GM12878 (cell line): ENCODE results near the gene CRB2. TPM values are rescaled to one million over a fixed set of nuclear protein-coding genes. Genes with fewer than 3 reads are reported as not detected.

ENCODE experiments used
- ATAC-seq: fragments of 200-7000 bp; cut with Tn5 transposase; 3 replicates; pipeline ENCODE4 v1.9.1; 2020; ENCODE audit warnings: mild to moderate bottlenecking, moderate library complexity
- BruUV-seq: library from RNA; stranded (reverse); fragments of 400-500 nt; replicated peaks from 2 replicates; lab custom pipeline; 2021; lab: Mats Ljungman, UMichigan
- CTCF ChIA-PET: fragments of 300-600 bp; sonication (Branson Sonifier 250); formaldehyde crosslinking; extraction: SDS; loops from one replicate; lab custom pipeline; 2021; ENCODE audit warnings: inconsistent platforms; lab: Yijun Ruan, JAX
- POLR2A ChIA-PET: fragments of 350-600 bp; formaldehyde crosslinking; extraction: SDS; loops from one replicate; lab custom pipeline; 2021; ENCODE audit warnings: inconsistent platforms; lab: Charles Lee
- RAD21 ChIA-PET: fragments of 300-600 bp; sonication (Branson Sonifier 250); formaldehyde crosslinking; loops from one replicate; lab custom pipeline; 2023; ENCODE audit warnings: antibody characterized with exemption; ENCODE audit not compliant: unreplicated experiment; lab: Charles Lee
- SMC1A ChIA-PET: fragments of 300-600 bp; sonication (Branson Sonifier 250); formaldehyde crosslinking; loops from one replicate; lab custom pipeline; 2023; ENCODE audit not compliant: unreplicated experiment, uncharacterized antibody; lab: Charles Lee
- DNase-seq: peaks from one replicate; pipeline ENCODE4 v3.0.0-alpha.2; 2011; ENCODE audit warnings: low read depth, low spot score
- FAIRE-seq: peaks from 3 replicates; lab custom pipeline; 2011; peaks lifted over from hg19 to GRCh38; lab: Jason Lieb, UNC
- H2AFZ ChIP-seq: 2 replicates; pipeline ENCODE4 v1.6.0; 2011; ENCODE audit warnings: low read depth, low read length, control low read depth; ENCODE audit not compliant: control insufficient read depth
- H3K27ac ChIP-seq: 2 replicates; pipeline ENCODE4 v1.5.1; 2011; ENCODE audit warnings: control low read depth; ENCODE audit not compliant: control insufficient read depth, insufficient read depth
- H3K27me3 ChIP-seq, 2 experiments: replicated peaks in 1 of 2; 2 replicates each; pipeline versions ENCODE4 v1.6.0 to v1.6.1; 2011; ENCODE audit warnings: low read length in 1 of 2; ENCODE audit not compliant: control insufficient read depth in 2 of 2, insufficient read depth in 2 of 2
- H3K36me3 ChIP-seq, 2 experiments: 2 replicates each; pipeline ENCODE4 v1.5.1; 2011; ENCODE audit warnings: low read length in 1 of 2; ENCODE audit not compliant: control insufficient read depth in 2 of 2, insufficient read depth in 2 of 2
- H3K4me1 ChIP-seq: 2 replicates; pipeline ENCODE4 v1.6.1; 2011; ENCODE audit warnings: mild to moderate bottlenecking, low read length, moderate library complexity, mixed read lengths; ENCODE audit not compliant: control insufficient read depth, insufficient read depth
- H3K4me2 ChIP-seq: 2 replicates; pipeline ENCODE4 v1.6.0; 2011; ENCODE audit warnings: control low read depth; ENCODE audit not compliant: control insufficient read depth, insufficient read depth
- H3K4me3 ChIP-seq: fragments of 200-600 bp; sonication (generic); 2 replicates; pipeline ENCODE4 v1.5.1; 2016
- H3K79me2 ChIP-seq: 2 replicates; pipeline ENCODE4 v1.6.0; 2011; ENCODE audit warnings: low read length; ENCODE audit not compliant: control insufficient read depth, insufficient read depth
- H3K9ac ChIP-seq: 2 replicates; pipeline ENCODE4 v1.8.0; 2011; ENCODE audit warnings: low read length, control low read depth, mixed read lengths; ENCODE audit not compliant: control insufficient read depth, insufficient read depth
- H3K9me3 ChIP-seq: replicated peaks from 3 replicates; pipeline ENCODE4 v1.5.1; 2011; ENCODE audit warnings: mild to moderate bottlenecking, low read length; ENCODE audit not compliant: control insufficient read depth, insufficient read depth
- H4K20me1 ChIP-seq: 2 replicates; pipeline ENCODE4 v1.6.0; 2011; ENCODE audit not compliant: control insufficient read depth, insufficient read depth
- BACH1 ChIP-seq: fragments of 450-650 bp; IDR thresholded peaks from 2 replicates; pipeline ENCODE4 v1.6.1; 2017; ENCODE audit warnings: mild to moderate bottlenecking, borderline replicate concordance
- CEBPB ChIP-seq, 2 experiments: fragments of 150-350 bp in 1 of 2; IDR thresholded peaks; 2 replicates each; pipeline ENCODE4 v1.6.1; 2012 to 2014; ENCODE audit warnings: low read depth in 2 of 2, low read length in 2 of 2, borderline replicate concordance in 1 of 2, inconsistent platforms in 1 of 2
- CHD1 ChIP-seq: IDR thresholded peaks from 2 replicates; pipeline ENCODE4 v1.6.1; 2012; ENCODE audit warnings: low read depth, low read length, improper control_type of control experiment
- CHD2 ChIP-seq: IDR thresholded peaks from 2 replicates; pipeline ENCODE4 v1.6.1; 2011; ENCODE audit warnings: low read depth, low read length, improper control_type of control experiment, borderline replicate concordance
- DPF2 ChIP-seq: fragments of 450-650 bp; IDR thresholded peaks from 2 replicates; pipeline ENCODE4 v1.6.1; 2017; ENCODE audit warnings: mild to moderate bottlenecking
- EED ChIP-seq: sonication (generic); IDR thresholded peaks from 2 replicates; pipeline ENCODE4 v1.6.1; 2016; ENCODE audit warnings: antibody characterized with exemption, low read depth
- EZH2 ChIP-seq: IDR thresholded peaks from 2 replicates; pipeline ENCODE4 v1.6.1; 2012; ENCODE audit warnings: low read depth, mild to moderate bottlenecking, control low read depth, inconsistent platforms, low read length, borderline replicate concordance; ENCODE audit not compliant: control insufficient read depth
- IRF5 ChIP-seq: fragments of 450-650 bp; IDR thresholded peaks from 2 replicates; pipeline ENCODE4 v1.6.1; 2017; ENCODE audit warnings: borderline replicate concordance
- KAT2A ChIP-seq: conservative IDR thresholded peaks from 2 replicates; pipeline ENCODE4 v1.6.1; 2011; ENCODE audit warnings: low read depth, low read length; ENCODE audit not compliant: control insufficient read depth
- MTA2 ChIP-seq: fragments of 450-650 bp; IDR thresholded peaks from 2 replicates; pipeline ENCODE4 v1.6.1; 2016; ENCODE audit warnings: low read depth, mild to moderate bottlenecking, moderate library complexity
- MXI1 ChIP-seq: fragments of 150-350 bp; IDR thresholded peaks from 2 replicates; pipeline ENCODE4 v1.6.1; 2011; ENCODE audit warnings: low read depth, mild to moderate bottlenecking, inconsistent platforms, low read length, improper control_type of control experiment
- NR2F1 ChIP-seq: fragments of 450-650 bp; conservative IDR thresholded peaks from 2 replicates; pipeline ENCODE4 v1.6.1; 2017; ENCODE audit warnings: mild to moderate bottlenecking
- SMAD1 ChIP-seq: fragments of 450-650 bp; IDR thresholded peaks from 2 replicates; pipeline ENCODE4 v1.6.1; 2018; ENCODE audit warnings: mild to moderate bottlenecking, low read depth; ENCODE audit not compliant: partially characterized antibody
- SREBF2 ChIP-seq: IDR thresholded peaks from 2 replicates; pipeline ENCODE4 v1.6.1; 2012; ENCODE audit warnings: mild to moderate bottlenecking, low read length
- STAT3 ChIP-seq: IDR thresholded peaks from 2 replicates; pipeline ENCODE4 v1.6.1; 2011; ENCODE audit warnings: low read depth, low read length, improper control_type of control experiment
- USF2 ChIP-seq: IDR thresholded peaks from 2 replicates; pipeline ENCODE4 v1.6.1; 2011; ENCODE audit warnings: low read depth, low read length, improper control_type of control experiment, borderline replicate concordance
- ZBED1 ChIP-seq: IDR thresholded peaks from 2 replicates; pipeline ENCODE4 v1.6.1; 2016; ENCODE audit warnings: borderline replicate concordance
- ZBTB4 ChIP-seq: fragments of 450-650 bp; formaldehyde crosslinking; IDR thresholded peaks from 2 replicates; pipeline ENCODE4 v1.4.0; 2022; ENCODE audit warnings: mild to moderate bottlenecking, moderate library complexity
- ZNF274 ChIP-seq: IDR thresholded peaks from one replicate; pipeline ENCODE4 v1.8.0; 2011; ENCODE audit not compliant: insufficient read length, insufficient read depth
- WGBS: methylation state at CpG from one replicate; pipeline ENCODE4 v1.1.6; 2016; ENCODE audit warnings: low lambda C conversion rate; ENCODE audit not compliant: insufficient replicate concordance, insufficient coverage; ENCODE audit errors: missing lambda C conversion rate; 5-methylcytosine and 5-hydroxymethylcytosine counted together
- in situ Hi-C: fragments of 300-500 bp; cut with MboI; formaldehyde crosslinking; loops from 9 replicates; pipeline ENCODE4 v1.14.3; 2018; ENCODE audit warnings: mixed read lengths
- intact Hi-C: fragments of 100-400 bp; cut with micrococcal nuclease; formaldehyde crosslinking; loops from one replicate; pipeline ENCODE4 v1.14.2; 2022; ENCODE audit not compliant: unreplicated experiment
- polyA plus RNA-seq, 11 experiments: library from polyadenylated mRNA; depleted of rRNA in 4 of 11; unstranded in 6 of 11; stranded (reverse) in 5 of 11; fragments of >200 nt; fragmentation: Nextera tagmentation in 4 of 11; fragmentation: Illumina TruSeq in 1 of 11; extraction: Ambion mirVana in 4 of 11; extraction: Trizol in 1 of 11; gene quantifications; 1 replicate in 1 of 11; 2 replicates in 10 of 11; pipeline versions ENCODE4 v1.2.1 to v1.2.3, GENCODE V29; 2011 to 2016; ENCODE audit warnings: inconsistent platforms in 2 of 11, missing spikeins in 2 of 11, low read depth in 1 of 11
- total RNA-seq, 4 experiments: library from RNA; depleted of rRNA in 3 of 4; stranded (reverse); fragments of >200 nt in 3 of 4; fragmentation: Illumina TruSeq in 1 of 4; extraction: Trizol in 1 of 4; gene quantifications; 2 replicates each; pipeline versions ENCODE4 v1.2.1 to v1.2.3, GENCODE V29; 2013 to 2021

The CRB2 gene
- total and polyA plus RNA-seq, 10 of the 15 experiments (the other 5 are each of a cell fraction or from before 2014, with no cell fraction given), result 0.01 to 0.80 (median 0.23) TPM; not detected in 3

- ChIA-PET POLR2A (interaction anchor here (1.5 kb wide), 1 partner anchor 26 kb away, joined by 3 read pairs; no protein-coding TSS in a partner anchor), CTCF (interaction anchor here (0.6 to 4.3 kb wide), 31 partner anchors 9 to 1198 kb away, joined by 3 to 58 read pairs (median 4); no protein-coding TSS in a partner anchor), RAD21 (interaction anchor here (0.6 to 3.1 kb wide), 8 partner anchors 9 to 993 kb away, joined by 3 to 17 read pairs (median 3); no protein-coding TSS in a partner anchor), SMC1A (interaction anchor here (0.7 to 3.5 kb wide), 7 partner anchors 10 to 271 kb away, joined by 3 to 21 read pairs (median 3); no protein-coding TSS in a partner anchor)
- Histone ChIP-seq H3K4me3 (no peak overlapping the region), H3K4me1 (peaks cover 5% of the 10 kb centered on the region), H3K79me2 (no peaks in the 10 kb centered on the region), H3K36me3 (no peaks in the 10 kb centered on the region), H2AFZ (no peak overlapping the region), H3K9me3 (no peaks in the 10 kb centered on the region), H4K20me1 (no peaks in the 10 kb centered on the region), H3K4me2 (peak overlapping the region; percentile 31; the same call in 1 of the 2 replicates), H3K27ac (no peak overlapping the region), H3K27me3 (no peaks in the 10 kb centered on the region; a peak in 1 of 4 replicates), H3K9ac (no peak overlapping the region)
- 7% methylated on average over 19 of the region's 20 CpGs for WGBS
- no TSS peak for BruUV-seq
- peak; percentile 41 for FAIRE-seq
- DNase-seq, result no peak
- in situ Hi-C loops (loop anchor here (5.0 to 10.0 kb wide), 4 partner anchors 33 to 889 kb away; partner anchors contain the start of gene PDCL), intact Hi-C loops (loop anchor here (1.0 to 10.0 kb wide), 2 partner anchors 31 to 359 kb away; no protein-coding TSS in a partner anchor)
- peak; percentile 92 for ATAC-seq
- TF ChIP-seq SREBF2 (no peak), EED (no peak), ZBED1 (no peak), CHD1 (no peak), NR2F1 (0 out of 2 replicates have a peak, but pooled peaks have one; percentile 40), MXI1 (no peak), ZNF274 (no peak), ZBTB4 (CRISPR knock-in tag) (no peak), CEBPB (IDR thresholded peaks at IDR 0.05; ENCODE audit: borderline replicate concordance in 1 of 2, low read depth in 2 of 2, low read length in 2 of 2) (no peak), EZH2 (no peak), IRF5 (no peak), MTA2 (no peak), CHD2 (0 out of 2 replicates have a peak, but pooled peaks have one; percentile 16), DPF2 (no peak), STAT3 (no peak), KAT2A (no peak), USF2 (peak; percentile 33), SMAD1 (no peak), BACH1 (0 out of 2 replicates have a peak, but pooled peaks have one; percentile 20)
These were observed 1.9 kb upstream of the CRB2 start for GRCh38 chr9:123353984-123354591.
